ENCODE measurements around the gene THAP10. TPM values are rescaled to one million over a fixed set of nuclear protein-coding genes. Genes with fewer than 3 reads are reported as not detected.

Gene THAP10
- total RNA-seq, 1 experiment from 2014 or later = 2.6 TPM

- TF ChIP-seq GABPB1 (CRISPR knock-in tag; IDR thresholded peaks at IDR 0.05) (no peak), IRF1 (CRISPR knock-in tag; IDR thresholded peaks at IDR 0.05) (no peak), AR (CRISPR knock-in tag; IDR thresholded peaks at IDR 0.05) (no peak), RELA (CRISPR knock-in tag; IDR thresholded peaks at IDR 0.05; ENCODE audit: borderline replicate concordance) (no peak), ZNF281 (CRISPR knock-in tag; IDR thresholded peaks at IDR 0.05) (no peak), ZNF671 (CRISPR knock-in tag; IDR thresholded peaks at IDR 0.05) (no peak), ZNF423 (CRISPR knock-in tag; IDR thresholded peaks at IDR 0.05) (no peak), TCF7 (CRISPR knock-in tag; IDR thresholded peaks at IDR 0.05; ENCODE audit: low read depth) (no peak), IRF2 (CRISPR knock-in tag; IDR thresholded peaks at IDR 0.05; ENCODE audit: borderline replicate concordance, low read depth) (no peak), ZMAT4 (CRISPR knock-in tag; IDR thresholded peaks at IDR 0.05) (no peak), NFATC4 (CRISPR knock-in tag; IDR thresholded peaks at IDR 0.05) (no peak), SMAD4 (CRISPR knock-in tag; IDR thresholded peaks at IDR 0.05) (no peak), USF1 (CRISPR knock-in tag; IDR thresholded peaks at IDR 0.05) (no peak), PREB (CRISPR knock-in tag; IDR thresholded peaks at IDR 0.05; ENCODE audit: borderline replicate concordance) (no peak)
Observed at GRCh38 chr15:70845602-70846360, 46.5 kb downstream of the THAP10 start.

GRCh38 chr15:70837476-70837875, 54.8 kb downstream of the THAP10 start:
- peaks cover 14% of the 10 kb centered on the region for H3K4me1 Mint-ChIP-seq
- no peak for TF ChIP-seq ELF4 (CRISPR knock-in tag; IDR thresholded peaks at IDR 0.05; ENCODE audit: low read depth)
- TF ChIP-seq GTF2I (CRISPR knock-in tag; conservative IDR thresholded peaks at IDR 0.05) = no peak
- DNase-seq (ENCODE audit: low spot score) = no peak
- H3K9me3 Mint-ChIP-seq = peaks cover 14% of the 10 kb centered on the region
- H3K27ac Mint-ChIP-seq = no peak overlapping the region
- peaks cover 36% of the 10 kb centered on the region for H3K36me3 Mint-ChIP-seq
- ChIA-PET CTCF (interaction anchor here (1.3 to 2.2 kb wide), 2 partner anchors 13 to 37 kb away, joined by 3 to 9 read pairs; no protein-coding TSS in a partner anchor), POLR2A (no interaction called here)
- H3K27me3 Mint-ChIP-seq (ENCODE audit: low read depth) = no peaks in the 10 kb centered on the region
- ATAC-seq = no peak
- no peak overlapping the region for H3K4me3 Mint-ChIP-seq

More at GRCh38 chr15:70845602-70846360, 46.5 kb downstream of the THAP10 start:
- peaks cover 11% of the 10 kb centered on the region for H3K36me3 Mint-ChIP-seq
- H3K27ac Mint-ChIP-seq = no peak overlapping the region
- H3K27me3 Mint-ChIP-seq (ENCODE audit: low read depth) = no peaks in the 10 kb centered on the region
- H3K9me3 Mint-ChIP-seq = peaks cover 4% of the 10 kb centered on the region
- no peaks in the 10 kb centered on the region for H3K4me1 Mint-ChIP-seq
- no peak for ATAC-seq
- ChIA-PET POLR2A (no interaction called here), CTCF (interaction anchor here (0.9 kb wide), 1 partner anchor 34 kb away, joined by 4 read pairs; no protein-coding TSS in a partner anchor)
- H3K4me3 Mint-ChIP-seq = no peak overlapping the region
- DNase-seq (ENCODE audit: low spot score) = no peak

Measured in WTC11 (cell line).